Keratinocyte (primary cell): ENCODE data around the gene NOS1AP.

Experiments used
- EZH2 ChIP-seq: IDR thresholded peaks from one replicate; pipeline ENCODE4 v1.6.1; 2012; ENCODE audit warnings: inconsistent platforms, mild to moderate bottlenecking, low read length, moderate library complexity
- TF ChIP-seq, protein P1 (sequence below), 3 experiments: IDR thresholded peaks in 1 of 3; conservative IDR thresholded peaks in 1 of 3; optimal IDR thresholded peaks in 1 of 3; 2 replicates in 2 of 3; 3 replicates in 1 of 3; pipeline versions ENCODE3 to v1.5.1; 2011; ENCODE audit warnings: low read length in 3 of 3, mild to moderate bottlenecking in 3 of 3, moderate library complexity in 2 of 3, control low read depth in 1 of 3, inconsistent platforms in 1 of 3; ENCODE audit not compliant: insufficient read depth in 2 of 3; ENCODE audit errors: extremely low read depth in 1 of 3

DNA sequence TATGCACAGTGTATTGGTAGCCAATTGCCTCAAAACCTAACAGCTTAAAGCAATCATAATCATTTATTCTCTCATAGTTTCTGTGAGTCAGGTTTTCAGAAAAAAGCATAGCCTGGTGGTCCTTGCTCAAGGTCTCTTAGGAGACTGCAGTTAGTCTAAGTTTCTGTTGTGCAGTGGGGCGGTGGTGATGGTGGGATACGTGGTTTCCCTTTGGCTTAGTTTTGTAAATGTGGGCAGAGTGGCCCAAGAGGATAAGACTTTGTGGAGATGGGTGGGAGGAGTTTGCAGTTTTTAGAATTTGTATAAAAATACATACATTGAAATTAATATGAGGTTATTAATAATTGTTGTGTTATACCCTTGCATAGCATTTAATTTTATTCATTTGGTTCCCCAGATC lies 68.6 kb downstream of the NOS1AP start:
- TF ChIP-seq EZH2 = no peak
- TF ChIP-seq, protein P1, sequence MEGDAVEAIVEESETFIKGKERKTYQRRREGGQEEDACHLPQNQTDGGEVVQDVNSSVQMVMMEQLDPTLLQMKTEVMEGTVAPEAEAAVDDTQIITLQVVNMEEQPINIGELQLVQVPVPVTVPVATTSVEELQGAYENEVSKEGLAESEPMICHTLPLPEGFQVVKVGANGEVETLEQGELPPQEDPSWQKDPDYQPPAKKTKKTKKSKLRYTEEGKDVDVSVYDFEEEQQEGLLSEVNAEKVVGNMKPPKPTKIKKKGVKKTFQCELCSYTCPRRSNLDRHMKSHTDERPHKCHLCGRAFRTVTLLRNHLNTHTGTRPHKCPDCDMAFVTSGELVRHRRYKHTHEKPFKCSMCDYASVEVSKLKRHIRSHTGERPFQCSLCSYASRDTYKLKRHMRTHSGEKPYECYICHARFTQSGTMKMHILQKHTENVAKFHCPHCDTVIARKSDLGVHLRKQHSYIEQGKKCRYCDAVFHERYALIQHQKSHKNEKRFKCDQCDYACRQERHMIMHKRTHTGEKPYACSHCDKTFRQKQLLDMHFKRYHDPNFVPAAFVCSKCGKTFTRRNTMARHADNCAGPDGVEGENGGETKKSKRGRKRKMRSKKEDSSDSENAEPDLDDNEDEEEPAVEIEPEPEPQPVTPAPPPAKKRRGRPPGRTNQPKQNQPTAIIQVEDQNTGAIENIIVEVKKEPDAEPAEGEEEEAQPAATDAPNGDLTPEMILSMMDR (optimal IDR thresholded peaks at IDR 0.05 in 1 of 3, IDR thresholded peaks at IDR 0.05 in 1 of 3, conservative IDR thresholded peaks at IDR 0.05 in 1 of 3; ENCODE audit: extremely low read depth in 1 of 3, insufficient read depth in 2 of 3, low read length in 3 of 3) = no peak
